ENCODE results near the gene GDI2.

The GDI2 gene

GRCh38 chr10:5741276-5741675, 72.0 kb downstream of the GDI2 start:
- DNase-seq (ENCODE audit: low spot score) = peak; percentile 59

GRCh38 chr10:5738427-5738826, 74.8 kb downstream of the GDI2 start:
- no peak for DNase-seq (ENCODE audit: low spot score)

GRCh38 chr10:5737352-5737751, 75.9 kb downstream of the GDI2 start:
- DNase-seq (ENCODE audit: low spot score) = no peak

- DNase-seq (ENCODE audit: low spot score) = no peak
These were observed 76.6 kb downstream of the GDI2 start for GRCh38 chr10:5736591-5736990.

- DNase-seq (ENCODE audit: low spot score) = no peak
These were observed 78.1 kb downstream of the GDI2 start for GRCh38 chr10:5735119-5735518.

GRCh38 chr10:5732141-5732540, 81.1 kb downstream of the GDI2 start:
- DNase-seq (ENCODE audit: low spot score) = no peak

- no peak for DNase-seq (ENCODE audit: low spot score)
These were observed 81.7 kb downstream of the GDI2 start for GRCh38 chr10:5731559-5731958.

GRCh38 chr10:5730766-5731165, 82.5 kb downstream of the GDI2 start:
- no peak for DNase-seq (ENCODE audit: low spot score)

GRCh38 chr10:5723692-5724091, 89.5 kb downstream of the GDI2 start:
- no peak for DNase-seq (ENCODE audit: low spot score)

GRCh38 chr10:5720182-5720581, 93.1 kb downstream of the GDI2 start:
- DNase-seq (ENCODE audit: low spot score) = no peak

- DNase-seq (ENCODE audit: low spot score) = no peak
These were observed 93.7 kb downstream of the GDI2 start for GRCh38 chr10:5719546-5719945.
